ENCODE measurements around the gene TIPARP. TPM values are rescaled to one million over a fixed set of nuclear protein-coding genes. Genes with fewer than 3 reads are reported as not detected.

TIPARP gene
- total and polyA plus RNA-seq, 2 of the 8 experiments (the other 6 are each of a cell fraction or from before 2014, with no cell fraction given): 1.6 to 5.8 TPM

DNA sequence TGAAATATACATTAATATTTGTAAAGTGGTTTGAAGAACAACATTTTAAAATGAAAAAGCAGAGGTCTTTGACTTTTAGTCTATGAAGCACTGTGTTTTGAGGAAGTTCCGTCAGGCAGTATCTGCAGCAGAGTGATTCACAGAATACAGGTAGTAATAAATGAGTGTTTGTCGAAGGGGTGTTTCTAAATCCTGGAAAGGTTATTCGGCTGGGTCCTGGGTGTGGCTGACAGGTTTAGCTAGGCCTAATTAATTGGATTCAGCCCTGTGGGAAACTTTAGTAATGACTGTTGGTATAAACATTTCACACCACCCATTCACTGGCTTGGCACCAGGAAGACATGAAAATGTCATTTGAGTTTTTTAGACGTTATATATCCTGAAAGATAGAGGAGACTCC, 51.3 kb downstream of the TIPARP start:
- no peaks in the 10 kb centered on the region for H3K27me3 ChIP-seq (replicated peaks in 1 of 4; ENCODE audit: control insufficient read depth in 3 of 4, extremely low read depth in 1 of 4, insufficient read depth in 3 of 4, low read length in 3 of 4)
- no peak overlapping the region for H3K18ac ChIP-seq (ENCODE audit: extremely low read depth, low read length)
- no peak for DNase-seq (ENCODE audit: low read depth in 1 of 2, low spot score in 2 of 2)
- H2BK120ac ChIP-seq (replicated peaks; ENCODE audit: low read depth, low read length): no peak overlapping the region
- no peak overlapping the region for H3K4ac ChIP-seq (replicated peaks; ENCODE audit: insufficient read length, low read depth, low read length)
- FAIRE-seq: no peak
- H3K9me3 ChIP-seq (ENCODE audit: insufficient read depth in 2 of 2, low read depth in 1 of 2, low read length in 1 of 2): no peaks in the 10 kb centered on the region
- no peak overlapping the region for H2BK12ac ChIP-seq (ENCODE audit: low read depth, low read length)
- CTCF ChIA-PET (ENCODE audit: partially characterized antibody): no interaction called here
- no peak overlapping the region for H2BK20ac ChIP-seq (ENCODE audit: low read length)
- H3K4me3 ChIP-seq (ENCODE audit: extremely low read depth in 1 of 4, insufficient read depth in 2 of 4, low read depth in 3 of 4, low read length in 4 of 4): no peak overlapping the region
- H4K8ac ChIP-seq (ENCODE audit: extremely low read depth, insufficient read depth, low read length): no peak overlapping the region
- H3K4me1 ChIP-seq (replicated peaks in 1 of 4; ENCODE audit: control insufficient read depth in 3 of 4, insufficient read depth in 4 of 4, low read length in 3 of 4): peaks cover 0 to 9% (median 0%) of the 10 kb centered on the region in 4 experiments; a peak in 2 of 7 replicates
- H3K79me2 ChIP-seq (ENCODE audit: control insufficient read depth in 1 of 2, insufficient read depth in 2 of 2, low read length in 2 of 2): no peaks in the 10 kb centered on the region
- H3K79me1 ChIP-seq (ENCODE audit: low read depth, low read length): no peaks in the 10 kb centered on the region
- H3K56ac ChIP-seq (replicated peaks; ENCODE audit: insufficient read length, low read depth, low read length): no peak overlapping the region
- no peak overlapping the region for H3K4me2 ChIP-seq (ENCODE audit: insufficient read depth in 1 of 2, low read depth in 2 of 2, low read length in 2 of 2)
- H3K27ac ChIP-seq (ENCODE audit: low read depth, low read length): no peak overlapping the region
- no peak overlapping the region for H3K9ac ChIP-seq (replicated peaks in 1 of 4; ENCODE audit: extremely low read depth in 1 of 4, low read depth in 3 of 4, low read length in 3 of 4)
- POLR2A ChIA-PET (ENCODE audit: partially characterized antibody): no interaction called here
- H2BK5ac ChIP-seq (ENCODE audit: low read depth, low read length): no peak overlapping the region
- no peak overlapping the region for H4K5ac ChIP-seq (ENCODE audit: insufficient read length, low read depth, low read length)
- H3K14ac ChIP-seq (ENCODE audit: insufficient read length): no peak overlapping the region
- H2BK15ac ChIP-seq (ENCODE audit: low read length): no peak overlapping the region
- no peak overlapping the region for H3K23ac ChIP-seq (ENCODE audit: insufficient read length)
- TF ChIP-seq CREB1 (IDR thresholded peaks at IDR 0.05) (no peak), FOSL1 (IDR thresholded peaks at IDR 0.05; ENCODE audit: insufficient read depth, low read depth, low read length) (no peak)
- WGBS, 2 experiments (ENCODE audit: extremely low coverage in 1 of 2, insufficient coverage in 1 of 2, insufficient read length in 1 of 2, insufficient replicate concordance in 2 of 2, low coverage in 1 of 2, low lambda C conversion rate in 2 of 2, missing lambda C conversion rate in 1 of 2): 71% methylated on average over 4 of the region's 4 CpGs; no CpG with 5 or more reads in 1 of the 2 experiments
- no peak overlapping the region for H4K91ac ChIP-seq (replicated peaks; ENCODE audit: insufficient read length, low read length)
- no peaks in the 10 kb centered on the region for H4K20me1 ChIP-seq (replicated peaks in 1 of 2; ENCODE audit: control insufficient read depth in 1 of 2, insufficient read depth in 2 of 2, low read length in 2 of 2)
- no peak overlapping the region for H2AK5ac ChIP-seq (ENCODE audit: low read depth, low read length)
- H3K23me2 ChIP-seq (ENCODE audit: low read depth, low read length): no peaks in the 10 kb centered on the region
- H2AFZ ChIP-seq (ENCODE audit: low read length): no peak overlapping the region
- no peaks in the 10 kb centered on the region for H3K36me3 ChIP-seq (ENCODE audit: control insufficient read depth in 2 of 4, insufficient read depth in 4 of 4, low read length in 3 of 4)
